H9 (cell line): ENCODE data around the gene PPFIBP1. TPM values are rescaled to one million over a fixed set of nuclear protein-coding genes. Genes with fewer than 3 reads are reported as not detected.

Experiments
- DNase-seq: peaks from one replicate; pipeline ENCODE4 v3.0.0-alpha.2; 2017
- H2AFZ ChIP-seq: one replicate; pipeline ENCODE4 v1.6.1; 2013; ENCODE audit warnings: mild to moderate bottlenecking, low read length, control low read depth, moderate library complexity
- H2AK5ac ChIP-seq: 2 replicates; pipeline ENCODE4 v1.6.1; 2013; ENCODE audit warnings: low read length, control low read depth, mixed read lengths; ENCODE audit not compliant: insufficient read length
- H2BK120ac ChIP-seq: one replicate; pipeline ENCODE4 v1.6.1; 2013; ENCODE audit warnings: low read depth, mild to moderate bottlenecking, low read length, control low read depth, inconsistent platforms; ENCODE audit not compliant: poor library complexity, severe bottlenecking
- H2BK12ac ChIP-seq: 2 replicates; pipeline ENCODE4 v1.6.1; 2013; ENCODE audit warnings: low read length, control low read depth, mixed read lengths, low read depth; ENCODE audit not compliant: insufficient read length
- H2BK15ac ChIP-seq: 2 replicates; pipeline ENCODE4 v1.6.1; 2013; ENCODE audit warnings: low read depth, low read length, control low read depth
- H2BK20ac ChIP-seq: one replicate; pipeline ENCODE4 v1.6.1; 2013; ENCODE audit warnings: low read depth, mild to moderate bottlenecking, low read length, control low read depth, inconsistent platforms; ENCODE audit not compliant: poor library complexity, severe bottlenecking
- H2BK5ac ChIP-seq: 2 replicates; pipeline ENCODE4 v1.6.1; 2013; ENCODE audit warnings: low read length, control low read depth, mixed read lengths; ENCODE audit not compliant: insufficient read length
- H3K14ac ChIP-seq: 2 replicates; pipeline ENCODE4 v1.6.1; 2013; ENCODE audit warnings: low read length, control low read depth; ENCODE audit not compliant: insufficient read depth
- H3K18ac ChIP-seq: 2 replicates; pipeline ENCODE4 v1.6.1; 2013; ENCODE audit warnings: low read depth, mild to moderate bottlenecking, mixed read lengths, low read length, control low read depth; ENCODE audit not compliant: insufficient read length
- H3K23ac ChIP-seq: 2 replicates; pipeline ENCODE4 v1.6.1; 2013; ENCODE audit warnings: low read length, control low read depth, mixed read lengths, low read depth; ENCODE audit not compliant: insufficient read length
- H3K23me2 ChIP-seq: 2 replicates; pipeline ENCODE4 v1.6.1; 2013; ENCODE audit warnings: low read depth, mild to moderate bottlenecking, mixed read lengths, low read length, control low read depth; ENCODE audit not compliant: insufficient read length, poor library complexity, severe bottlenecking
- H3K27ac ChIP-seq: 2 replicates; pipeline ENCODE4 v1.5.1; 2013; ENCODE audit warnings: low read length, control low read depth, mixed read lengths, low read depth; ENCODE audit not compliant: insufficient read length
- H3K27me3 ChIP-seq: 2 replicates; pipeline ENCODE4 v1.6.1; 2013; ENCODE audit warnings: low read length, control low read depth, inconsistent platforms; ENCODE audit not compliant: insufficient read depth
- H3K4ac ChIP-seq: 2 replicates; pipeline ENCODE4 v1.6.1; 2013; ENCODE audit warnings: low read depth, mild to moderate bottlenecking, control low read depth, inconsistent platforms, low read length, moderate library complexity
- H3K4me1 ChIP-seq: 2 replicates; pipeline ENCODE4 v1.6.1; 2013; ENCODE audit warnings: low read length, control low read depth, inconsistent platforms; ENCODE audit not compliant: insufficient read depth
- H3K4me2 ChIP-seq: 2 replicates; pipeline ENCODE4 v1.6.1; 2013; ENCODE audit warnings: low read length, control low read depth, mixed read lengths; ENCODE audit not compliant: insufficient read length, insufficient read depth
- H3K56ac ChIP-seq: 2 replicates; pipeline ENCODE4 v1.6.1; 2013; ENCODE audit warnings: low read depth, mild to moderate bottlenecking, mixed read lengths, low read length, control low read depth; ENCODE audit not compliant: insufficient read length
- H3K79me1 ChIP-seq: 2 replicates; pipeline ENCODE4 v1.6.1; 2013; ENCODE audit warnings: low read depth, mild to moderate bottlenecking, moderate library complexity, low read length, control low read depth, inconsistent platforms; ENCODE audit not compliant: insufficient read depth, poor library complexity, severe bottlenecking
- H3K79me2 ChIP-seq: 2 replicates; pipeline ENCODE4 v1.6.1; 2013; ENCODE audit warnings: low read length, control low read depth, inconsistent platforms; ENCODE audit not compliant: insufficient read depth
- H3K9ac ChIP-seq: 2 replicates; pipeline ENCODE4 v1.6.1; 2013; ENCODE audit warnings: low read length, control low read depth, mixed read lengths; ENCODE audit not compliant: insufficient read length; ENCODE audit errors: extremely low read depth
- H3K9me3 ChIP-seq: one replicate; pipeline ENCODE4 v1.6.1; 2013; ENCODE audit warnings: low read depth, low read length, inconsistent platforms; ENCODE audit not compliant: control insufficient read depth
- H3T11ph ChIP-seq: one replicate; pipeline ENCODE4 v1.6.1; 2013; ENCODE audit warnings: mild to moderate bottlenecking, low read length, control low read depth, inconsistent platforms
- H4K20me1 ChIP-seq: one replicate; pipeline ENCODE4 v1.6.1; 2013; ENCODE audit not compliant: control insufficient read depth, insufficient read length, insufficient read depth
- H4K5ac ChIP-seq: 2 replicates; pipeline ENCODE4 v1.6.1; 2013; ENCODE audit warnings: low read depth, mild to moderate bottlenecking, mixed read lengths, low read length, control low read depth; ENCODE audit not compliant: insufficient read length
- H4K8ac ChIP-seq: replicated peaks from 2 replicates; pipeline ENCODE4 v1.6.1; 2013; ENCODE audit warnings: low read length, control low read depth, mixed read lengths, low read depth; ENCODE audit not compliant: insufficient read length
- H4K91ac ChIP-seq: 2 replicates; pipeline ENCODE4 v1.6.1; 2013; ENCODE audit warnings: low read depth, mild to moderate bottlenecking, moderate library complexity, mixed read lengths, low read length, control low read depth; ENCODE audit not compliant: insufficient read length
- H3K27ac Mint-ChIP-seq, 3 experiments: 2 replicates in 2 of 3; 3 replicates in 1 of 3; pipeline ENCODE4 v1.8.0; 2020 to 2021; ENCODE audit warnings: mixed read lengths in 3 of 3, mild to moderate bottlenecking in 1 of 3, moderate library complexity in 1 of 3
- H3K27me3 Mint-ChIP-seq: 2 replicates; pipeline ENCODE4 v1.8.0; 2021; ENCODE audit warnings: low read depth, mild to moderate bottlenecking, moderate library complexity, mixed read lengths
- H3K36me3 Mint-ChIP-seq, 3 experiments: 2 replicates in 2 of 3; 3 replicates in 1 of 3; pipeline ENCODE4 v1.8.0; 2020 to 2021; ENCODE audit warnings: low read depth in 3 of 3, mixed read lengths in 3 of 3; ENCODE audit not compliant: insufficient read depth in 1 of 3
- H3K4me1 Mint-ChIP-seq, 2 experiments: 2 replicates each; pipeline ENCODE4 v1.8.0; 2020; ENCODE audit warnings: mixed read lengths in 2 of 2
- H3K4me3 Mint-ChIP-seq, 2 experiments: 2 replicates in 1 of 2; 3 replicates in 1 of 2; pipeline ENCODE4 v1.8.0; 2020 to 2021; ENCODE audit warnings: mild to moderate bottlenecking in 2 of 2, mixed read lengths in 2 of 2, moderate library complexity in 1 of 2
- H3K9me3 Mint-ChIP-seq, 2 experiments: 2 replicates in 1 of 2; 3 replicates in 1 of 2; pipeline ENCODE4 v1.8.0; 2020; ENCODE audit warnings: mild to moderate bottlenecking in 2 of 2, mixed read lengths in 2 of 2, moderate library complexity in 1 of 2
- WGBS: extraction: QIAGEN DNeasy Blood & Tissue Kit; methylation state at CpG from one replicate; pipeline ENCODE4 v1.1.7; 2013; ENCODE audit warnings: missing lambda C conversion rate, low lambda C conversion rate, mixed read lengths; ENCODE audit not compliant: insufficient read length; ENCODE audit errors: extremely low coverage; 5-methylcytosine and 5-hydroxymethylcytosine counted together
- total RNA-seq: library from RNA; stranded (reverse); gene quantifications from 2 replicates; pipeline ENCODE4 v1.2.1, GENCODE V29; 2021
- TF ChIP-seq, protein P1 (sequence below): fragments of 200-600 bp; sonication (generic); conservative IDR thresholded peaks from 3 replicates; pipeline ENCODE4 v1.8.0; 2021; ENCODE audit warnings: antibody characterized with exemption, mild to moderate bottlenecking

The PPFIBP1 gene
- total RNA-seq, 1 experiment from 2014 or later: 29.2 TPM

DNA sequence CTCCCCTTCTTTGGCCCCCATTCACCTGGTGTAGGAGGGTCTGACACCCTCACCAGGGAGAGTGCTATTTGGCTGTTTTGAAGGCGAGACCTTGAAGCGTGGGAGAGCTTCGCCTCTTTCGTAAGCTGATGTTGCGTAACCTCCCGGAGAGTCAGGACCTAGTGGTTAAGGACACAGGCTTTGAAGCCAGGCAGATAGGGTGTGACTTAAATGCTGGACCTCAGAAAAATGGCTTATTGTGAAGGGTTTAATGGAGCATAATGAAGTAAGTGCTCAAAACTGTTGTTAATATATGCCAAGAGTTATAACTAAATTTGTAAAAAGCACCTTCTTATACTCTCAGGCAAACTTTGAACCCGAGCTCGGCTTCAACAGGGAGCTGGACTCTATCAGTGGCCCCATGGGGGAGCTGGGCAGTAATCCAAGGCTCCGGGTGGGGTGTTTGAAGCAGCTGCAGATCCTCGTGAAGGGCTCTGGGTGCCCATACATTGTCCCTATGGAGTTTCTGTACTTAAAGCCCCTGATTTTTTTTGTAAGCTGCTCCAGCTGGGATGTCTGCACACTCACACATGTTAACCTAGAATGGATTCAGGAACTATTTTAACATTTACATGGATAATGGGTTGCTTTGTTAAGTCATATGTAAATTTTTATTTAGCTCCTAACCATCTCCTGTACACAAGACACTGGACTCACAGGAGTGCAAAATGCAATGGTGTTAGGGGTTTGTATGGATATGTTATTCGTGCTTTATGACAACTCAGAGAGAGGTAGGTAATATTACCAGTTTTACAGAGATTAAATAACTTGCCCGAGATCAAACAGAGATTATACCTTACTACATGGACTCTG is 26.0 kb downstream of the PPFIBP1 start:
- Mint-ChIP-seq H3K27ac (no peak overlapping the region), H3K36me3 (no peaks in the 10 kb centered on the region), H3K9me3 (no peaks in the 10 kb centered on the region), H3K4me1 (peaks cover 28 to 42% of the 10 kb centered on the region in 2 experiments), H3K27me3 (peaks cover 1% of the 10 kb centered on the region; the same call in 1 of the 2 replicates), H3K4me3 (no peak overlapping the region)
- Histone ChIP-seq H4K91ac (no peak overlapping the region), H2BK120ac (no peak overlapping the region), H3K18ac (no peak overlapping the region), H3K9me3 (no peaks in the 10 kb centered on the region), H2BK12ac (no peak overlapping the region), H3K4me1 (no peaks in the 10 kb centered on the region; the same call in 1 of the 2 replicates), H3K4me2 (no peak overlapping the region), H2AK5ac (no peak overlapping the region), H3K27me3 (no peaks in the 10 kb centered on the region), H4K8ac (no peak overlapping the region), H3K23me2 (no peaks in the 10 kb centered on the region), H4K5ac (no peak overlapping the region), H3K56ac (no peak overlapping the region), H2BK5ac (no peak overlapping the region), H2BK15ac (no peak overlapping the region), H3K79me1 (no peaks in the 10 kb centered on the region), H3K14ac (no peak overlapping the region; the same call in 1 of the 2 replicates), H3K9ac (no peak overlapping the region), H4K20me1 (no peaks in the 10 kb centered on the region), H3T11ph (no peak overlapping the region), H2AFZ (no peak overlapping the region), H3K79me2 (no peaks in the 10 kb centered on the region), H2BK20ac (no peak overlapping the region), H3K27ac (no peak overlapping the region), H3K4ac (no peak overlapping the region), H3K23ac (no peak overlapping the region)
- no CpG with 5 or more reads among the region's 12 CpGs for WGBS
- DNase-seq: peak; percentile 50
- TF ChIP-seq, protein P1, sequence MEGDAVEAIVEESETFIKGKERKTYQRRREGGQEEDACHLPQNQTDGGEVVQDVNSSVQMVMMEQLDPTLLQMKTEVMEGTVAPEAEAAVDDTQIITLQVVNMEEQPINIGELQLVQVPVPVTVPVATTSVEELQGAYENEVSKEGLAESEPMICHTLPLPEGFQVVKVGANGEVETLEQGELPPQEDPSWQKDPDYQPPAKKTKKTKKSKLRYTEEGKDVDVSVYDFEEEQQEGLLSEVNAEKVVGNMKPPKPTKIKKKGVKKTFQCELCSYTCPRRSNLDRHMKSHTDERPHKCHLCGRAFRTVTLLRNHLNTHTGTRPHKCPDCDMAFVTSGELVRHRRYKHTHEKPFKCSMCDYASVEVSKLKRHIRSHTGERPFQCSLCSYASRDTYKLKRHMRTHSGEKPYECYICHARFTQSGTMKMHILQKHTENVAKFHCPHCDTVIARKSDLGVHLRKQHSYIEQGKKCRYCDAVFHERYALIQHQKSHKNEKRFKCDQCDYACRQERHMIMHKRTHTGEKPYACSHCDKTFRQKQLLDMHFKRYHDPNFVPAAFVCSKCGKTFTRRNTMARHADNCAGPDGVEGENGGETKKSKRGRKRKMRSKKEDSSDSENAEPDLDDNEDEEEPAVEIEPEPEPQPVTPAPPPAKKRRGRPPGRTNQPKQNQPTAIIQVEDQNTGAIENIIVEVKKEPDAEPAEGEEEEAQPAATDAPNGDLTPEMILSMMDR: no peak
